Measurements from ENCODE around the gene DDX28. TPM values are rescaled to one million over a fixed set of nuclear protein-coding genes. Genes with fewer than 3 reads are reported as not detected.

Gene DDX28
- 5.5 and 5.8 TPM in 2 replicates for total RNA-seq

GRCh38 chr16:68022728-68023537 lies at the start of gene DDX28, which contains the start of gene DUS2:
DDX28 (minus strand) TSS chr16:68023232; CDS start chr16:68023202, 30 bp downstream.
DUS2 (plus strand) TSS chr16:68023284; CDS start chr16:68038024, 14,740 bp downstream.

GRCh38 chr16:68015681-68016080 lies 7.4 kb downstream of the DDX28 start, which contains the start of gene DPEP2NB:
DPEP2NB (minus strand) TSS chr16:68015911; CDS start chr16:68015770, 141 bp downstream.

GRCh38 chr16:67998779-67999688 lies 24.0 kb downstream of the DDX28 start, which contains the start of gene DPEP2:
DPEP2 (minus strand) TSS chr16:67999484; CDS start chr16:67993212, 6,272 bp downstream.

GRCh38 chr16:67979955-67980678 lies 42.9 kb downstream of the DDX28 start, which contains the start of gene DPEP3:
DPEP3 (minus strand) TSS chr16:67980499; CDS start chr16:67980380, 119 bp downstream.

Other genes with a start within 250 kb of the DDX28 start
- 5.7 and 5.8 TPM in 2 replicates for gene RANBP10, start 216.7 kb downstream of the DDX28 start, total RNA-seq
- 0.15 and 0.62 TPM in 2 replicates for gene TSNAXIP1, start 216.3 kb downstream of the DDX28 start, total RNA-seq
- 36.1 and 45.9 TPM in 2 replicates for gene THAP11, start 180.9 kb downstream of the DDX28 start, total RNA-seq
- 65.6 and 89.6 TPM in 2 replicates for gene NUTF2, start 176.3 kb downstream of the DDX28 start, total RNA-seq
- 22.8 and 25.8 TPM in 2 replicates for gene CENPT, start 175.5 kb downstream of the DDX28 start, total RNA-seq
- 18.2 and 35.9 TPM in 2 replicates for gene EDC4, start 150.2 kb downstream of the DDX28 start, total RNA-seq
- not detected in 2 replicates for gene NRN1L, start 138.3 kb downstream of the DDX28 start, total RNA-seq
- gene PSKH1, start 130.0 kb downstream of the DDX28 start, total RNA-seq: 21.5 and 24.1 TPM in 2 replicates
- 0.62 TPM in 1 of 2 replicates, not detected in the other for gene CTRL, start 91.4 kb downstream of the DDX28 start, total RNA-seq
- 42.9 and 45.7 TPM in 2 replicates for gene PSMB10, start 86.4 kb downstream of the DDX28 start, total RNA-seq
- gene LCAT, start 79.1 kb downstream of the DDX28 start, total RNA-seq: 8.5 and 8.9 TPM in 2 replicates
- gene SLC12A4, start 54.6 kb downstream of the DDX28 start, total RNA-seq: 32.1 and 42.1 TPM in 2 replicates
- gene DPEP3, start 42.7 kb downstream of the DDX28 start, total RNA-seq: not detected in 2 replicates
- not detected in 2 replicates for gene DPEP2, start 23.7 kb downstream of the DDX28 start, total RNA-seq
- gene DPEP2NB, start 7.3 kb downstream of the DDX28 start, total RNA-seq: not detected in 2 replicates
- 4.6 and 4.9 TPM in 2 replicates for gene DUS2, start 52 bp upstream of the DDX28 start, total RNA-seq
- gene NFATC3, start 62.1 kb upstream of the DDX28 start, total RNA-seq: 15.7 and 18.8 TPM in 2 replicates
- gene ESRP2, start 212.9 kb upstream of the DDX28 start, total RNA-seq: not detected in 2 replicates
- gene PLA2G15, start 222.1 kb upstream of the DDX28 start, total RNA-seq: 11.7 and 13.8 TPM in 2 replicates
- 5.3 and 13.6 TPM in 2 replicates for gene SLC7A6, start 241.3 kb upstream of the DDX28 start, total RNA-seq